ENCODE data around the gene FKBP1B. TPM values are rescaled to one million over a fixed set of nuclear protein-coding genes. Genes with fewer than 3 reads are reported as not detected.
"Not testable (repeated sequence)": the region's sequence is repeated elsewhere in the genome, so short reads cannot be mapped to it uniquely, and the experiment has no call there.

FKBP1B gene
- total RNA-seq, 1 experiment from 2014 or later: 0.71 TPM

DNA sequence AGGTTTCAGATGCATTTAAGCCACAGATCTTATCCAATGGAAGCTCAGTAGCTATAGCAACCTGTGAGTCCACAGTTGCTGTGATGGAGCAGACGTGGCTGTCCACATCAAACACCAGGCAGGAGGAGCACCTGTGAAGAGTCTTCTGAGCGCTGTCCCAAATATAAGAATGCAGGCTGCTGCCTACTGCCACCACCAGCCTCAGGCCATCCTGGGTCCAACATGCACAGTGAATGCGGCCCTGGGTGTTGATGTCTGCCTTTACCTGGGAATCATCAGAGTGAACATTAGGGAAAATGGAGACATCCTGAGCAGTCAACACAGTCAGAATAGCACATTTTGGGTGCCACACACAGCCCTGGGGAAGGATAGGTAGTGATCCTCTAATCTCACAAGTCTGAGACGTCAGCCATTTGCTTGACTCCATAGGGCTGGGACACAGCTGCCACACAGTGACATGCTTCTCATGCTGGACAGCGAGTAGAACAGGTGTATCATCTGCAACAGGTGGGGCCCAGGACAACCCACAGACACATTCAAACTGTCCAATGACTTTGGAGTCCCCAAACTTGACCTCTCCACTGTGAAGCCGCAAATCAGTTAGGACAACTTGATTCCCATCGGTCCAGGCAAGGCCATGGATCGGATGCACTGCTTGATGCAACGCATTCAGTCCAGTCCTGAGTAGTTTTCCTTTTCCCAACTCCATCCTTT is 10.6 kb upstream of the FKBP1B start:
- Histone ChIP-seq H3K9ac (ENCODE audit: low read length) (no peak overlapping the region), H4K20me1 (ENCODE audit: insufficient read depth, low read depth, low read length) (no peaks in the 10 kb centered on the region), H2AFZ (ENCODE audit: low read length) (no peak overlapping the region), H3K4me3 (ENCODE audit: low read length) (no peak overlapping the region), H3K9me2 (replicated peaks; ENCODE audit: insufficient read depth, low read length) (no peaks in the 10 kb centered on the region), H3K9me3 (ENCODE audit: low read length) (no peaks in the 10 kb centered on the region), H3K27me3 (ENCODE audit: low read length) (no peaks in the 10 kb centered on the region), H3K4me2 (ENCODE audit: low read depth, low read length, poor library complexity, severe bottlenecking) (no peak overlapping the region), H3K79me2 (ENCODE audit: low read length) (peaks cover 71% of the 10 kb centered on the region), H3K4me1 (ENCODE audit: low read length) (peaks cover 4% of the 10 kb centered on the region; the same call in 1 of the 2 replicates), H3K27ac (ENCODE audit: low read length) (no peak overlapping the region), H3K36me3 (ENCODE audit: insufficient read depth, low read length) (peaks cover 18% of the 10 kb centered on the region)
- DNase-seq: no peak

DNA sequence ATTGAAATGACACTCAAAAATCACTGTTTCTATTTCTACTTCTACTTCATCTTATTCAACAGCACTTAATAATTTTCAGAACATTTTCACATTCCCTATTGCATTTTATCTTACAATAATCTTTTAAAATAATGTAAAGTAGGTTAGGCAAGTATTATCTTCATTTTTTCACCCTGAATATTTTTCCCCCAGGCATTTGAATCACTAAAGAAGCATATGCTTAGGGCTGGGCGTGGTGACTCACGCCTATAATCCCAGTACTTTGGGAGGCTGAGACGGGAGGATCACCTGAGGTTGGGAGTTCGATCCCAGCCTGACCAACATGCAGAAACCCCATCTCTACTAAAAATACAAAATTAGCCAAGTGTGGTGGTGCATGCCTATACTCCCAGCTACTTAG is 9.0 kb upstream of the FKBP1B start:
- no peak for DNase-seq
- Histone ChIP-seq H3K27ac (ENCODE audit: low read length) (no peak overlapping the region), H3K79me2 (ENCODE audit: low read length) (peaks cover 75% of the 10 kb centered on the region), H3K4me2 (ENCODE audit: low read depth, low read length, poor library complexity, severe bottlenecking) (no peak overlapping the region), H3K9me3 (ENCODE audit: low read length) (no peaks in the 10 kb centered on the region), H3K9me2 (replicated peaks; ENCODE audit: insufficient read depth, low read length) (no peaks in the 10 kb centered on the region), H3K36me3 (ENCODE audit: insufficient read depth, low read length) (peaks cover 18% of the 10 kb centered on the region), H4K20me1 (ENCODE audit: insufficient read depth, low read depth, low read length) (no peaks in the 10 kb centered on the region), H3K4me1 (ENCODE audit: low read length) (peaks cover 4% of the 10 kb centered on the region), H2AFZ (ENCODE audit: low read length) (no peak overlapping the region), H3K27me3 (ENCODE audit: low read length) (no peaks in the 10 kb centered on the region), H3K4me3 (ENCODE audit: low read length) (no peak overlapping the region), H3K9ac (ENCODE audit: low read length) (no peak overlapping the region)

DNA sequence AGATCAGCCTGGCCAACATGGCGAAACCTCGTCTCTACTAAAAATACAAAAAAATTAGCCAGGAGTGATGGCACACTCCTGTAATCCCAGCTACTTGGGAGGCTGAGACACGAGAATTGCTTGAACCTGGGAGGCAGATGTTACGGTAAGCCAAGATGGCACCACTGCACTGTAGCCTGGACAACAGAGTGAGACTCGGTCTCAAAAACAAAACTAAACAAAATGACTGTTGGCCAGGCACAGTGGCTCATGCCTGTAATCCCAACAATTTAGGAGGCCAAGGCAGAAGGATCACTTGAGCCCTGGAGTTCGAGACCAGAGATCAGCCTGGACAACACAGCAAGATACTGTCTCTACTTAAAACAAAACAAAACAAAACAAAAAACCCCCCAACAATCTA is 6.4 kb upstream of the FKBP1B start:
- H2AFZ ChIP-seq (ENCODE audit: low read length); DNase-seq; H3K9me3 ChIP-seq (ENCODE audit: low read length); H4K20me1 ChIP-seq (ENCODE audit: insufficient read depth, low read depth, low read length); H3K4me2 ChIP-seq (ENCODE audit: low read depth, low read length, poor library complexity, severe bottlenecking); H3K27ac ChIP-seq (ENCODE audit: low read length); H3K4me3 ChIP-seq (ENCODE audit: low read length); H3K9ac ChIP-seq (ENCODE audit: low read length); H3K27me3 ChIP-seq (ENCODE audit: low read length); H3K9me2 ChIP-seq (replicated peaks; ENCODE audit: insufficient read depth, low read length): not testable (repeated sequence)
- peaks cover 70% of the 10 kb centered on the region for H3K79me2 ChIP-seq (ENCODE audit: low read length)
- peaks cover 13% of the 10 kb centered on the region for H3K36me3 ChIP-seq (ENCODE audit: insufficient read depth, low read length)
- peaks cover 14% of the 10 kb centered on the region for H3K4me1 ChIP-seq (ENCODE audit: low read length)

GRCh38 chr2:24045511-24046508 is 3.7 kb upstream of the FKBP1B start:
- Histone ChIP-seq H3K79me2 (ENCODE audit: low read length) (peaks cover 48% of the 10 kb centered on the region), H3K9ac (ENCODE audit: low read length) (peak overlapping the region; percentile 98), H3K27ac (ENCODE audit: low read length) (no peak overlapping the region), H3K9me3 (ENCODE audit: low read length) (no peaks in the 10 kb centered on the region), H3K27me3 (ENCODE audit: low read length) (no peaks in the 10 kb centered on the region), H4K20me1 (ENCODE audit: insufficient read depth, low read depth, low read length) (no peaks in the 10 kb centered on the region), H3K4me1 (ENCODE audit: low read length) (peaks cover 32% of the 10 kb centered on the region), H2AFZ (ENCODE audit: low read length) (no peak overlapping the region), H3K36me3 (ENCODE audit: insufficient read depth, low read length) (no peaks in the 10 kb centered on the region), H3K9me2 (replicated peaks; ENCODE audit: insufficient read depth, low read length) (no peaks in the 10 kb centered on the region), H3K4me3 (ENCODE audit: low read length) (peak overlapping the region; percentile 100), H3K4me2 (ENCODE audit: low read depth, low read length, poor library complexity, severe bottlenecking) (peak overlapping the region; percentile 99)
- no peak for DNase-seq

DNA sequence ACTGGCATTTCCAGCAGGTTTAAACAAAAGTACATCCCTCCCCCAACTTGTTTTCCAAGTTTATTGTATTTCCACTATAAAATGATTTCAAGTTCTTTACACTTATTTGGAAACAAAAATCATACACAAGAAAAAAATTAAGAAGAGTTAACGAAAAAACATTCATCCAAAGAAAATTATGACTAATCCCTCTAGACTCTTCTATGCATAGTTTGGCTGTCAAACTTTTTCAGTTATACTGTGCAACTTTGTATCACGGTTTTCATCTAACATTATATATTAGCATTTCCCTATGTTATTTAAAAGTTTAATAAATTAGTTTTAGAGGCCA is 3.0 kb upstream of the FKBP1B start:
- Histone ChIP-seq H3K4me1 (ENCODE audit: low read length) (peaks cover 32% of the 10 kb centered on the region), H3K27me3 (ENCODE audit: low read length) (no peaks in the 10 kb centered on the region), H4K20me1 (ENCODE audit: insufficient read depth, low read depth, low read length) (no peaks in the 10 kb centered on the region), H3K4me3 (ENCODE audit: low read length) (peak overlapping the region; percentile 100), H3K79me2 (ENCODE audit: low read length) (peaks cover 42% of the 10 kb centered on the region), H3K27ac (ENCODE audit: low read length) (0 out of 2 replicates have a peak overlapping the region, but pooled peaks have one; percentile 39), H2AFZ (ENCODE audit: low read length) (no peak overlapping the region), H3K36me3 (ENCODE audit: insufficient read depth, low read length) (no peaks in the 10 kb centered on the region), H3K9ac (ENCODE audit: low read length) (peak overlapping the region; percentile 98), H3K9me2 (replicated peaks; ENCODE audit: insufficient read depth, low read length) (no peaks in the 10 kb centered on the region), H3K9me3 (ENCODE audit: low read length) (no peaks in the 10 kb centered on the region), H3K4me2 (ENCODE audit: low read depth, low read length, poor library complexity, severe bottlenecking) (peak overlapping the region; percentile 99)
- DNase-seq: no peak

- peak within 1 kb of the TSS; percentile 99 for H3K4me2 ChIP-seq (ENCODE audit: low read depth, low read length, poor library complexity, severe bottlenecking)
- H4K20me1 ChIP-seq (ENCODE audit: insufficient read depth, low read depth, low read length): no peaks in the 10 kb centered on the region
- H3K4me3 ChIP-seq (ENCODE audit: low read length): peak within 1 kb of the TSS; percentile 100
- no peaks in the 10 kb centered on the region for H3K9me2 ChIP-seq (replicated peaks; ENCODE audit: insufficient read depth, low read length)
- peaks cover 32% of the 10 kb centered on the region for H3K4me1 ChIP-seq (ENCODE audit: low read length)
- H3K36me3 ChIP-seq (ENCODE audit: insufficient read depth, low read length): no peaks in the 10 kb centered on the region
- peak; percentile 98 for DNase-seq
- no peaks in the 10 kb centered on the region for H3K27me3 ChIP-seq (ENCODE audit: low read length)
- H3K27ac ChIP-seq (ENCODE audit: low read length): peak within 1 kb of the TSS; percentile 39; the same call in 1 of the 2 replicates
- H3K79me2 ChIP-seq (ENCODE audit: low read length): peaks cover 42% of the 10 kb centered on the region
- no peaks in the 10 kb centered on the region for H3K9me3 ChIP-seq (ENCODE audit: low read length)
- H3K9ac ChIP-seq (ENCODE audit: low read length): peak within 1 kb of the TSS; percentile 98
- H2AFZ ChIP-seq (ENCODE audit: low read length): peak within 1 kb of the TSS; percentile 84
Measured at GRCh38 chr2:24046930-24047702, 2.4 kb upstream of the FKBP1B start, which contains the start of gene WDCP. Gene WDCP, minus strand, starts transcription at chr2:24047391. Its CDS starts 7,897 bp downstream, at chr2:24039494.

- peaks cover 42% of the 10 kb centered on the region for H3K79me2 ChIP-seq (ENCODE audit: low read length)
- no peaks in the 10 kb centered on the region for H3K27me3 ChIP-seq (ENCODE audit: low read length)
- no peaks in the 10 kb centered on the region for H3K36me3 ChIP-seq (ENCODE audit: insufficient read depth, low read length)
- H2AFZ ChIP-seq (ENCODE audit: low read length): peak overlapping the region; percentile 66
- peak overlapping the region; percentile 44; the same call in 1 of the 2 replicates for H3K4me3 ChIP-seq (ENCODE audit: low read length)
- H3K4me2 ChIP-seq (ENCODE audit: low read depth, low read length, poor library complexity, severe bottlenecking): peak overlapping the region; percentile 99
- no peaks in the 10 kb centered on the region for H3K9me3 ChIP-seq (ENCODE audit: low read length)
- peak overlapping the region; percentile 43 for H3K9ac ChIP-seq (ENCODE audit: low read length)
- peaks cover 32% of the 10 kb centered on the region for H3K4me1 ChIP-seq (ENCODE audit: low read length)
- no peaks in the 10 kb centered on the region for H3K9me2 ChIP-seq (replicated peaks; ENCODE audit: insufficient read depth, low read length)
- no peak for DNase-seq
- no peak overlapping the region for H3K27ac ChIP-seq (ENCODE audit: low read length)
- no peaks in the 10 kb centered on the region for H4K20me1 ChIP-seq (ENCODE audit: insufficient read depth, low read depth, low read length)
Measured at GRCh38 chr2:24047703-24048033, 1.9 kb upstream of the FKBP1B start.

Data from Karpas-422 (cell line).